ENCODE data around the gene SHLD3. TPM values are rescaled to one million over a fixed set of nuclear protein-coding genes. Genes with fewer than 3 reads are reported as not detected.
A peak's percentile ranks its signal among the peaks of the same experiment; 100 is the strongest.

Gene SHLD3
- total and polyA plus RNA-seq, 9 of the 15 experiments (the other 6 are each of a cell fraction or from before 2014, with no cell fraction given), result 3.0 to 14.5 (median 8.6) TPM

- peak; percentile 31 for TF ChIP-seq ASH1L (IDR thresholded peaks at IDR 0.05; ENCODE audit: borderline replicate concordance, low read depth, partially characterized antibody)
- TF ChIP-seq HINFP (tag; conservative IDR thresholded peaks at IDR 0.05; ENCODE audit: low read depth), result no peak
- TF ChIP-seq ETS2 (tag; IDR thresholded peaks at IDR 0.05; ENCODE audit: borderline replicate concordance, poor library complexity, severe bottlenecking), result no peak
- no peak for TF ChIP-seq PHTF2 (CRISPR knock-in tag; IDR thresholded peaks at IDR 0.05)
- no peak for TF ChIP-seq E4F1 (CRISPR knock-in tag; IDR thresholded peaks at IDR 0.05; ENCODE audit: borderline replicate concordance)
- TF ChIP-seq MXD1 (CRISPR knock-in tag; IDR thresholded peaks at IDR 0.05; ENCODE audit: borderline replicate concordance, poor library complexity, severe bottlenecking), result no peak
- no peak for TF ChIP-seq TRIM25 (IDR thresholded peaks at IDR 0.05; ENCODE audit: borderline replicate concordance)
- peak; percentile 91 for TF ChIP-seq C11orf30 (IDR thresholded peaks at IDR 0.05; ENCODE audit: low read depth)
- TF ChIP-seq TSHZ1 (CRISPR knock-in tag; IDR thresholded peaks at IDR 0.05), result no peak
- no peak for TF ChIP-seq NRF1 (conservative IDR thresholded peaks at IDR 0.05 in 1 of 2, IDR thresholded peaks at IDR 0.05 in 1 of 2)
- no peak for TF ChIP-seq TSC22D4 (tag; IDR thresholded peaks at IDR 0.05)
- 0 out of 2 replicates have a peak, but pooled peaks have one; percentile 51 for TF ChIP-seq MEF2D (tag; conservative IDR thresholded peaks at IDR 0.05; ENCODE audit: low read depth)
- peak; percentile 52; the same call in 1 of the 2 replicates for TF ChIP-seq DMBX1 (CRISPR knock-in tag; IDR thresholded peaks at IDR 0.05; ENCODE audit: borderline replicate concordance)
Observed at GRCh38 chr5:65624571-65625555, at the start of gene SHLD3, which contains the start of gene TRAPPC13 (continued).

Data from K562 (cell line).